HepG2 (cell line): ENCODE results near the gene NFKB1.

Experiments used
- CBX5 ChIP-seq: sonication (generic); formaldehyde crosslinking; IDR thresholded peaks from 2 replicates; pipeline ENCODE4 v1.4.0; 2020; ENCODE audit warnings: missing genetic modification reagents, borderline replicate concordance
- TF ChIP-seq, protein P1 (sequence below): sonication (generic); formaldehyde crosslinking; conservative IDR thresholded peaks from 2 replicates; pipeline ENCODE4 v1.4.0; 2020; ENCODE audit warnings: missing genetic modification reagents

DNA sequence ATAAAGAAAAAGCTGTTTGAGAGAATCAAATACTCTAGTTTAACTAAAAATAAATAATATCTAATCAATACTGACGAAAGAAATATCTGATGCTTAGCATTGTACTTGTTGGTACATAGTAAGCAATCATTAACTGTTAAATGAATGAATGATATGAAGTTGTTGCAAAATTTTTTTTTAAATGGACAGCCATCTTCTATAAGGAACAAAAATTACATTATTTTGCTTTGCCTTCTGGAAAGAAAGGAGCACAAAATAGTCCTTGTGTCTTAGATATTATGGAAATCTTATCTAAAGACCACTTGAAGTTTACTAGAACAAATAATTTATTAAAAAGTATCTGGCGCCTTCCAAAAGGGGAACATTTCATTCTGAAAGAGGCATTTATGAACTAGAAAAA, 4.5 kb downstream of the NFKB1 start:
- TF ChIP-seq, protein P1, sequence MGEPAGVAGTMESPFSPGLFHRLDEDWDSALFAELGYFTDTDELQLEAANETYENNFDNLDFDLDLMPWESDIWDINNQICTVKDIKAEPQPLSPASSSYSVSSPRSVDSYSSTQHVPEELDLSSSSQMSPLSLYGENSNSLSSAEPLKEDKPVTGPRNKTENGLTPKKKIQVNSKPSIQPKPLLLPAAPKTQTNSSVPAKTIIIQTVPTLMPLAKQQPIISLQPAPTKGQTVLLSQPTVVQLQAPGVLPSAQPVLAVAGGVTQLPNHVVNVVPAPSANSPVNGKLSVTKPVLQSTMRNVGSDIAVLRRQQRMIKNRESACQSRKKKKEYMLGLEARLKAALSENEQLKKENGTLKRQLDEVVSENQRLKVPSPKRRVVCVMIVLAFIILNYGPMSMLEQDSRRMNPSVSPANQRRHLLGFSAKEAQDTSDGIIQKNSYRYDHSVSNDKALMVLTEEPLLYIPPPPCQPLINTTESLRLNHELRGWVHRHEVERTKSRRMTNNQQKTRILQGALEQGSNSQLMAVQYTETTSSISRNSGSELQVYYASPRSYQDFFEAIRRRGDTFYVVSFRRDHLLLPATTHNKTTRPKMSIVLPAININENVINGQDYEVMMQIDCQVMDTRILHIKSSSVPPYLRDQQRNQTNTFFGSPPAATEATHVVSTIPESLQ (CRISPR knock-in tag), result no peak
- no peak for TF ChIP-seq CBX5 (CRISPR knock-in tag)
